H4 (cell line): ENCODE results near the gene ELF3. TPM values are rescaled to one million over a fixed set of nuclear protein-coding genes. Genes with fewer than 3 reads are reported as not detected.
"Not testable (repeated sequence)": the region's sequence is repeated elsewhere in the genome, so short reads cannot be mapped to it uniquely, and the experiment has no call there.

ENCODE experiments used
- DNase-seq: peaks from one replicate; pipeline ENCODE4 v3.0.0-alpha.2; 2015; ENCODE audit warnings: low spot score
- total RNA-seq: library from RNA; depleted of rRNA; stranded (reverse); fragments of >200 nt; shearing (Covaris generic); gene quantifications from 2 replicates; pipeline ENCODE4 v1.2.3, GENCODE V29; 2014; rRNA removed

The ELF3 gene
- total RNA-seq = 1.9 and 4.5 TPM in 2 replicates

DNA sequence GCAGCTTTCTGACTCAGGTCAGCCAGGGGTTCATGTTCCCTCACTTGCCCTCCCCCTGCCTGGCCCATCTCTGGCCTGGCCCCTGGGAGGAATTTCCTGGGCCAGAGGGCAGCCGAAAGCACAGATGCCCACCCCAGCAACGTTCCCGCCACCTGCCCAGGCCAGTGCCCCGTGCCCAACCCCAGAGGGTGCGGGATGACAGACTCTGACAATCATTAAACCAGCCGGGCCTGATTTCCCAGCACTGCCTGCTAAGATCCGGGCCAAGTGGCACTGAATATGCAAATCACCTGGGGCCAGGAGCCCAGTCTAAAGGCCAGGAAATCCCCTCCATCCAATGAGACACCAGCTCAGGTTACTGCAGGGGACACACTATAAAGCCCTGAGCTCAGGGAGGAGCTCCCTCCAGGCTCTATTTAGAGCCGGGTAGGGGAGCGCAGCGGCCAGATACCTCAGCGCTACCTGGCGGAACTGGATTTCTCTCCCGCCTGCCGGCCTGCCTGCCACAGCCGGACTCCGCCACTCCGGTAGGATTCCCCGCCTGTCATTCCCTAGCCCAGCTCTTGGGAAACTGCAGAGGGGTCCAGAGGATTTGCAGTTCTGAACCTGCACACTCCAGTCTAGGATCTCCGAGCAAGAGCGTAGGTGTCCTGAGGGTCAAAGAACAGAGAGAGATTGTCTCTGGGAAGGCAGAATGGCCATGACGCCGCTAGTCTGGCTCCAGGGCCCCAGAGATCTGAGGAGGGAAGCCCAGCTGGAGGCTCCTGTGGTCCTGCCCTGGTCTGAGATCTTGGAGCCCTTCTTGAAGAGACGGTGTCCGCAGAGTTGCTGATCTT is at the start of gene ELF3:
TSS of gene ELF3 (plus strand) at position 408 of the 836 bp plus-strand sequence. CDS start 550 bp downstream, outside the sequence.
- DNase-seq = no peak

DNA sequence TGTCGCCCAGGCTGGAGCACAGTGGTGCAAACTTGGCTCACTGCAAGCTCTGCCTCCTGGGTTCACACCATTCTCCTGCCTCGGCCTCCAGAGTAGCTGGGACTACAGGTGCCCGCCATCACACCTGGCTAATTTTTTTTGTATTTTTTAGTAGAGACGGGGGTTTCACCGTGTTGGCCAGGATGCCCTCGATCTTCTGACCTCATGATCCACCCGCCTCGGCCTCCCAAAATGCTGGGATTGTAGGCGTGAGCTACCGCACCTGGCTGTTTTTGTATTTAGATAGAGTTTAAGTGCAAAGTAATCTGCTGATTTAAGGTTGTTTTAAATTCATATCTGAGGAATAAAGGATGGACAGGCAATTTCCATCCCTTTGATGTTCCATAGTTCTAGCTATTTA is 48.0 kb upstream of the ELF3 start:
- not testable (repeated sequence) for DNase-seq

DNA sequence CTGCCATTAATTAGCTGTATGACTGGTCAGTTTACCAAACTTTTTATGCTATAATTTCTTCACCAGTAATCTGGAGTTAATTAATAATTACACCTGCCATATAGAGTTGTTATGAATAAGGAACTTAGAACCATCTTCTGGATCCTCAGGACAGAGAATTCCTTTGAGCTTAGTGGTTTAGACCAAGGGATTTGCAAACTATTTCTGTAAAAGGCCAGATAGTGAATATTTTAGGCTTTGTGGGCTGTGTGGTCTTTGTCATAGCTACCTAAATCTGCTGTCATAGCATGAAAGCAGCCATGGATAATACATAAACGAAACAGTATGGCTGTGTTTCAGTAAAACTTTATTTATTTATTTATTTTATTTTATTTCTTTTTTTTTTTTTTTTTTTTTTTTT is 46.1 kb upstream of the ELF3 start:
- DNase-seq = no peak

DNA sequence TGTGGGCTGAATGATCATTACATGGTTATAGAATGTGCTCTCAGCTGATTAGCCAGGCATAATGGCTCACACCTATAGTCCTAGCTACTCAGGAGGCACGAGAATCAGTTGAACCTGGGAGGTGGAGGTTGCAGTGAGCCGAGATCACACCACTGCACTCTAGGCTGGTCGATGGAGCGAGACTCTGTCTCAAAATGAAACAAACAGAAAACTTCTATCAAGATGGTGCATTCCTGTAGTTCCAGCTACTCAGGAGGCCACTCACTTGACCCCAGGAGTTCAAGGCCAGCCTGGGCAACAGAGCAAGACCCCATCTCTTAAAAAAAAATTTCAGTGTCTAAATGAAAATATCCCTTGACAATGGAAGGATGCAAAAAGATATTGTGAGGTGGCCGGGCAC is 44.2 kb upstream of the ELF3 start:
- DNase-seq = no peak

DNA sequence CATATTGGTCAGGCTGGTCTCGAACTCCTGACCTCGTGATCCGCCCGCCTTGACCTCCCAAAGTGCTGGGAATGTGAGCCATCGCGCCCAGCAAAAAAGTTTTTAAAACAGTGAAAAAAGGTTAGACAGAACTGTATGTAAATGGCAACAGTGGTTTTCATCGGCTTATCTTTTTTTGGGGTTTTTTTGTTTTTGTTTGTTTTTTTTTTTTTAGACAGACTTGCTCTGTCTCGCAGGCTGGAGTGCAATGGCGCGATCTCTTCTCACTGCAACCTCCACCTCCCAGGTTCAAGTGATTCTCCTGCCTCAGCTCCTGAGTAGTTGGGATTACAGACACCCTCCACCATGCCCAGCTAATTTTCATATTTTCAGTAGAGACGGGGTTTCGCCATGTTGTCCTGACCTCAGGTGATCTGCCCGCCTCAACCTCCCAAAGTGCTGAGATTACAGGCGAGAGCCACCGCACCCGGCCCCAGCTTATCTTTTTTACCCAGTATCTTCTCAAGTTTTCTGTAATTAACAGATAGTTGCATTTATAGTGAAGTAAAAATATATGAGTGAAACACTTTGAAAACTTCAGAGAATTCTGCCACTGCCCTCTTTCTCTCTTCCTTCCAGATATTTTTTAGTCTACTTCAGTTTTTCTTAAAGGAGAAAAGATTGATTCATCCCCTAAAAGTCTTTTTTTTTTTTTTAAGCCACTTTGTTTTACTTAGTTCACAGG is 42.0 kb upstream of the ELF3 start:
- DNase-seq = no peak

DNA sequence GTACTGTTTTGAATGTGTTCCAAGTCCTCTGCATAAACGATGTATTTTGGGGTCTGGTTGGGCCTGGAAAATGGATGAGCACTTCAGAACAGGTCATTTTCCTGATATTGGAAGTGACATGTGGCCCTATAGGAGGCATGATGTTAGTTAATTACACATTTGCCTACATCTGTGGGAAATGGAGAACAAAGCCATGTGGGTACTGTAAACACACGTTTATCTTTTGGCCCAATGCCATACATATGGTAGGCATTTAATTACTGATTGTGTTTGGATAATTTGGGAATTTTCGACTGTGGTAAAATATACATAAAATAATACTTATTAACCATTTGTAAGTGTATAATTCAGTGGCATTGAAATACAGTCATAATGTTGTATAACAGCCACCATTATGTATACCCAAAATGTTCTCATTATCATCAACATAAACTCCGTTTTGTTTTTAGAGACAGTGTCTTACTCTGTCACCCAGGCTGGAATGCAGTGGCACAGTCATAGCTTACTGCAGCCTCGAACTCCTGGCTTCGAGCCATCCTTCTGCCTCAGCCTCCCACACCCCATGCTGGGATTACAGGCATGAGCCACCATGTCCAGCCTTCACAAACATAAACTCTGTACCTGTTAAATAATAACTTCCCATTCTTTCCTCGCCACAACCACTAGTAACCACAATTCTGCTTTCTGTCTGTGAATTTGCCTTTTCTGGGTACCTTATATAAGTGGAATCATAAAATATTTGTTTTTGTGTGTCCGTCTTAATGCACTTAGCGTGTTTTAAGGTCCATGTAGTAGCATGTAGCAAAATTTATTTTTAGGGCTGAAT is 39.8 kb upstream of the ELF3 start:
- peak; percentile 27 for DNase-seq

DNA sequence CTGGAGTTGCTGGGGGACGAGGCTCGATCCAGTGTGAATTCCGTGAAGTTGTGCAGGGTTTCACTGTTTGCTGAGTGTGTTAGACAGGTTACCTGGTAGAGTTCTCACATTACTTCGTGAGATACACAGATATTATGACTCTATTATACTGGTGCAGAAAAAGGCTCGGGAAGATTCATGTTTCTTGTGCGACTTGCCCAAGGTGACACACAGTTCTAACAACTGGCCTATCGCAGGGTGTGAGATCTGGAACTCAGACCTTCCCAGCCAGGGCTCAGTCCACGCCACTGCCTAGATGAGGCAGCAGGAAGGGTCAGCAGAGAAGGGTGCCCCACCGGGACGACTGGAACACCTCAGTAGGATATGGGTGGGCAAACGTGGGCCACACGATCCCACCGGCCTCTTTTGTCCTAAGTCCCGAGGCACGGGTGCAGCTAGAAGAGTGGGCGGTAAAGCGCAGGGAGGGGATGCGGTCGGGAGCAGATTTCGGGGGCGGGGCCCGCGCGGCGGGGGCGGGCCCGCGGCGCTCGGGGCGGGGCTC is 28.2 kb upstream of the ELF3 start:
- no peak for DNase-seq

DNA sequence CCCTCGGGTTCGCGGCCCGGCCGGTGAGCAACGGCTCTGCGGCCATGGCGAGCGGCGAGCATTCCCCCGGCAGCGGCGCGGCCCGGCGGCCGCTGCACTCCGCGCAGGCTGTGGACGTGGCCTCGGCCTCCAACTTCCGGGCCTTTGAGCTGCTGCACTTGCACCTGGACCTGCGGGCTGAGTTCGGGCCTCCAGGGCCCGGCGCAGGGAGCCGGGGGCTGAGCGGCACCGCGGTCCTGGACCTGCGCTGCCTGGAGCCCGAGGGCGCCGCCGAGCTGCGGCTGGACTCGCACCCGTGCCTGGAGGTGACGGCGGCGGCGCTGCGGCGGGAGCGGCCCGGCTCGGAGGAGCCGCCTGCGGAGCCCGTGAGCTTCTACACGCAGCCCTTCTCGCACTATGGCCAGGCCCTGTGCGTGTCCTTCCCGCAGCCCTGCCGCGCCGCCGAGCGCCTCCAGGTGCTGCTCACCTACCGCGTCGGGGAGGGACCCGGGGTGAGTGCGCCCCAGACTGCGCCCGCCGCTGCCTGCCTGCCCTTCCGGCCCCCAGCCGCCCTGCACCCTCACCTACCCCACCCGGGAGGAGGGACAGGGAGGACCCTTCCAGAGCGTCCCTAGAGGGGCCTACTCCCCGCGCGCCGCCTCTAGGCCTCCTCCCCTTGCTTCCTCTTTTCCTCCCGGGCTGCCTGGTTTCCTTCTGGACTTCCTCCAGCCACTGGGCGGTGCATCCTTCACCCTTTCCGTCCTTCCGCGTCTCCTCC is 27.6 kb upstream of the ELF3 start, which contains the start of gene RNPEP:
TSS of gene RNPEP (plus strand) at position 26 of the 757 bp plus-strand sequence. CDS start at position 45, 19 bp downstream.
- DNase-seq = peak; percentile 67

DNA sequence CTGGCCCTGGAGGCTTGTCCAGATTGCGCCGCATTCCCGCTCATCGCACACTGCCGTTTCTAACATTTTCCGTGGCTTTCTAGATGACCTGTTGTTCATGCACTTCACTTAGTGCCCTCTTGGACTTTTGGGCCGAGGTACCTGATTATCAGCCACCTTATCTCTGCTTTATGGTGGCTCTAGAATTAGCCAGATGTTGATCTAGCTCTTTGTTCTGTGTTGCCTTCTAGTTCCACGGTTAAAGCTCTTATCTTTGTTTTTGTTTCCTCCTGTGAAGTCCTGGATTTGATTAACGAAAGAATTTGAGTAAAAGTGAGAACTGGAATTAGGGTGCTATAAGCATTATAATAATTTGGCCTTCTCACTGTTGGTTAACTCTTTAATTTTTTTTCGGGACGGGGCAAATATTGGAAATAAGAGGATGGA is 27.0 kb upstream of the ELF3 start:
- no peak for DNase-seq

DNA sequence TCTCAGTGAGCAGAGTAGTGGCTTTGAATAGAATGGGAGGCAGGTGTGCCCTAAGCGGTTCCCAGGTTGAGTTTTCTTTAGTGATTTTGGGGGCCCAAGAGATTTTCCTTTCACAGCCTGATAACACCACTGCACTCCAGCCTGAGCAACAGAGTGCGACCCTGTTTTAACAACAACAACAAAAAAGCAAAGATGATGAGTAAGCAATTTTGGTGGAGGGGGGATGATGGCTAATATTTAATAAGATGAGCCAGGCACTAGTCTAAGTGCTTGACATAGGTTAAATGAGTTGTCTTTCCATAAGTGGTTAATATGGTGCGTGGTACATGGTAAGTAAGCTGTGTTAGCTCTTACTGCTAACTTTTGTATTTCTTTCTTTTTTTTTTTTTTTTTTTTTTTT is 25.9 kb upstream of the ELF3 start:
- no peak for DNase-seq

DNA sequence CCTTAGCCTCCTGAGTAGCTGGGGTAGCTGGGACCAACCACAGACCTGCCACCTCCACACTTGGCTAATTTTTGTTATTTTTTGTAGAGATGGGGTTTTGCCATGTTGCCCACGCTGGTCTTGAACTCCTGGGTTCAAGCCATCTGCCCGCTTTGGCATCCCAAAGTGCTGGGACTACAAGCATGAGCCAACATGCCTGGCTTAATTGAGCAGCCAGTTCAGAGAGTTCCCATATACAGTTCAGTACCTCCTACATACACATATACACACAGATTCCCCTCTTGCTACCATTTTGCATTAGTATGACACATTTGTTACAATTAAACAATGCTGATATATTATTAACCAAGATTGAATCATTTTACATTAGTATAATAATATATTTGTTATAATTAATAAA is 25.0 kb upstream of the ELF3 start:
- DNase-seq = no peak

DNA sequence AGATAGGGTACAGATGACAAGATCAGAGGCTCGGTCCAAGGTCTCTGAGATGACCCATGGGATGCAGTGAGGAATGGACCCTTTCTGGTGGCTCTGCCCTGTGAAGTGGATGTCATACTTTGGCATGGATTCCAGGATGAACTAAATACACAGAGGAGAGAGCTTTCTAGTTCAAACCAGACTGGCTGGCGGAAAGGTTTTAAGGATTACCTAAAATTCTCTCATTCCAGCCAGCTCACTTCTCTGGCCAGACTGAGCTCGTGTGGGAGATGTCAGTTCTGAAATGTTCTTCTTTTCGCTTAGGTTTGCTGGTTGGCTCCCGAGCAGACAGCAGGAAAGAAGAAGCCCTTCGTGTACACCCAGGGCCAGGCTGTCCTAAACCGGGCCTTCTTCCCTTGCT is 21.8 kb upstream of the ELF3 start:
- DNase-seq = no peak

- DNase-seq = no peak
Observed at GRCh38 chr1:201989354-201990128, 20.8 kb upstream of the ELF3 start.

- DNase-seq = no peak
Observed at GRCh38 chr1:201990427-201990826, 20.0 kb upstream of the ELF3 start.

DNA sequence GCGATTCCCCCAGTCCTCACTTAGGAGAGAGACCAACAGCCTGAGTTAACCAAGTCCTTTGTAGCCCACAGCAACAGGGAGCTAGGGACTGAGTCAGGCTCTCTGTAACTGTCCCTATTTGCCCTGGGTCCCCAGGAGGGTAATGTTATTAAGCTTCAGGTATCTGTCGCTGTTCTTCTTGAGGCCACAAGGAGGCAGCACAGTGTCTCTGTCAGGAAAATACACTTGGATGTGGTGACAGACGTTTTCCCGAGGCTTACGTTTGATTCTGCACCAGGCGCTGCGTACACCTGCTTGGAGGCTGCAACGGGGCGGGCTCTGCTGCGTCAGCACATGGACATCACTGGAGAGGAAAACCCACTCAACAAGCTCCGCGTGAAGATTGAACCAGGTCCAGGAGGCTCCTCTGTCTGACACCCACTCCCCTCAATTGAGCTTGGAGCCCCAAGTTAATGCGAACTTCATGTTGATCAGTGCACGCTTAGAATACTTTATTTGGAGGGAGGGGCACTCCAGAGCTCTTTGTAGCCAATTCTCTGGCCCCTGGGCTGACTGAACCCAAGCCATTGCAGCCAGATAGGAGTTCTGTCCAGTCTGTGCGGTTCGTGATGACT is 10.7 kb upstream of the ELF3 start:
- peak; percentile 61 for DNase-seq

- DNase-seq = no peak
Observed at GRCh38 chr1:202002507-202002906, 7.9 kb upstream of the ELF3 start.

- DNase-seq = no peak
Observed at GRCh38 chr1:202004711-202005110, 5.7 kb upstream of the ELF3 start.

- no peak for DNase-seq
Observed at GRCh38 chr1:202005958-202006357, 4.4 kb upstream of the ELF3 start.

DNA sequence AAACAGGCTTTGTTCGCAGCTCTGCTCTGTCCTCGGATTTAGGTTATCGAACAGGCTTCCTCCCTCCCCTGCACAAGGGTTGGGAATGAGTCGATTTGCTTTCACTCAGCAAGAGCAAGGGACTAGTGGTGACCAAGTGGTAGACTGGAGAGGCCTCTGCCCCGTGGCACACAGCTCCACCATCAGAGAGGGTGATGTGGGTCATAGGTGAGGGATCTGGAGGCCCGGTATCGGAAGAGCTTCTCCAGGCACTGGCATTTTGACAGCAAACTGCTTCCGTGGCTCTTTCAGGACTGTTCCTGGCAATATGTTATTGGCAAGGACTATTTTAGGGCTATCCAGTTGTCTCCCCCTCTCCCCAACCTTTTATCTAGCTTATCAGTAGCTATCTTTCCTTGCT is 3.1 kb upstream of the ELF3 start:
- no peak for DNase-seq
